Jurkat, Clone E6-1 (cell line): ENCODE data around the gene CMTM1.
"Not testable (repeated sequence)": the region's sequence is repeated elsewhere in the genome, so short reads cannot be mapped to it uniquely, and the experiment has no call there.

Experiments
- DNase-seq: peaks from one replicate; pipeline ENCODE4 v3.0.0-alpha.2; 2011; ENCODE audit warnings: low read depth, low spot score
- H3K4me3 ChIP-seq: 2 replicates; pipeline ENCODE4 v1.5.1; 2011; ENCODE audit warnings: mild to moderate bottlenecking, low read length, control low read depth, moderate library complexity

CMTM1 gene

GRCh38 chr16:66623755-66624154, 57.5 kb downstream of the CMTM1 start:
- no peak overlapping the region for H3K4me3 ChIP-seq
- no peak for DNase-seq

GRCh38 chr16:66627611-66628378, 61.6 kb downstream of the CMTM1 start:
- DNase-seq, H3K4me3 ChIP-seq: not testable (repeated sequence)
